PC-9 (cell line): Measurements from ENCODE around the gene RFWD3. TPM values are rescaled to one million over a fixed set of nuclear protein-coding genes. Genes with fewer than 3 reads are reported as not detected.
A peak's percentile ranks its signal among the peaks of the same experiment; 100 is the strongest.

ENCODE experiments used
- BruUV-seq: library from RNA; stranded (reverse); fragments of 400-500 nt; replicated peaks from 2 replicates; lab custom pipeline; 2021; lab: Mats Ljungman, UMichigan
- CTCF ChIA-PET: fragments of 300-600 bp; sonication (Branson Sonifier 250); formaldehyde crosslinking; loops from one replicate; lab custom pipeline; 2022; ENCODE audit warnings: antibody characterized with exemption; lab: Charles Lee
- POLR2A ChIA-PET: fragments of 300-600 bp; sonication (Branson Sonifier 250); formaldehyde crosslinking; loops from one replicate; lab custom pipeline; 2022; ENCODE audit warnings: antibody characterized with exemption; ENCODE audit not compliant: unreplicated experiment; lab: Charles Lee
- DNase-seq, 2 experiments: peaks; one replicate each; pipeline versions ENCODE4 v3.0.0 to v3.0.0-alpha.2; 2015 to 2022; ENCODE audit warnings: mixed read lengths in 1 of 2
- H2AFZ ChIP-seq: fragments of 200-600 bp; sonication (generic); 2 replicates; pipeline ENCODE4 v1.8.1; 2017; ENCODE audit warnings: antibody characterized with exemption
- H3F3A ChIP-seq: fragments of 200-600 bp; sonication (generic); 2 replicates; pipeline ENCODE4 v1.8.1; 2017; ENCODE audit warnings: antibody characterized with exemption, mild to moderate bottlenecking, low read depth; ENCODE audit not compliant: insufficient read depth
- H3K27ac ChIP-seq: fragments of 200-600 bp; sonication (generic); 2 replicates; pipeline ENCODE4 v1.6.1; 2016; ENCODE audit warnings: mixed run types
- H3K27me3 ChIP-seq: fragments of 200-600 bp; sonication (generic); 2 replicates; pipeline ENCODE4 v1.6.1; 2016; ENCODE audit warnings: low read depth, mixed run types; ENCODE audit not compliant: insufficient read depth
- H3K36me3 ChIP-seq: fragments of 200-600 bp; sonication (generic); 2 replicates; pipeline ENCODE4 v1.6.1; 2016; ENCODE audit warnings: low read depth, mixed run types
- H3K4me1 ChIP-seq: fragments of 200-600 bp; sonication (generic); replicated peaks from 2 replicates; pipeline ENCODE4 v1.6.1; 2016; ENCODE audit warnings: mixed run types; ENCODE audit not compliant: insufficient read depth
- H3K4me2 ChIP-seq: fragments of 200-600 bp; sonication (generic); 2 replicates; pipeline ENCODE4 v1.6.1; 2017; ENCODE audit warnings: mixed run types
- H3K4me3 ChIP-seq: fragments of 200-600 bp; sonication (generic); 2 replicates; pipeline ENCODE4 v1.6.1; 2016; ENCODE audit warnings: mixed run types
- H3K79me2 ChIP-seq: fragments of 200-600 bp; sonication (generic); 2 replicates; pipeline ENCODE4 v1.6.1; 2017; ENCODE audit warnings: low read depth, mixed run types
- H3K9me2 ChIP-seq: fragments of 200-600 bp; sonication (generic); 2 replicates; pipeline ENCODE4 v1.8.1; 2017; ENCODE audit warnings: mild to moderate bottlenecking; ENCODE audit not compliant: insufficient read depth
- H3K9me3 ChIP-seq: fragments of 200-600 bp; sonication (generic); 2 replicates; pipeline ENCODE4 v1.8.1; 2016; ENCODE audit warnings: low read depth; ENCODE audit not compliant: insufficient read depth
- H4K20me1 ChIP-seq: fragments of 200-600 bp; sonication (generic); 2 replicates; pipeline ENCODE4 v1.8.1; 2017; ENCODE audit not compliant: insufficient read depth
- CTCF ChIP-seq: fragments of 200-600 bp; sonication (generic); conservative IDR thresholded peaks from 2 replicates; pipeline ENCODE4 v1.6.1; 2017; ENCODE audit warnings: mixed run types, antibody characterized with exemption, mild to moderate bottlenecking, moderate library complexity
- EZH2 ChIP-seq: fragments of 200-600 bp; sonication (generic); IDR thresholded peaks from 2 replicates; pipeline ENCODE4 v1.8.0; 2017; ENCODE audit warnings: antibody characterized with exemption, low read depth
- intact Hi-C: fragments of 100-400 bp; cut with micrococcal nuclease; formaldehyde crosslinking; loops from one replicate; pipeline ENCODE4 v1.10.0; 2022; ENCODE audit not compliant: unreplicated experiment
- total RNA-seq: library from RNA; stranded (reverse); gene quantifications from 2 replicates; pipeline ENCODE4 v1.2.3, GENCODE V29; 2021

RFWD3 gene
- total RNA-seq, 1 experiment from 2014 or later, result 49.5 TPM

DNA sequence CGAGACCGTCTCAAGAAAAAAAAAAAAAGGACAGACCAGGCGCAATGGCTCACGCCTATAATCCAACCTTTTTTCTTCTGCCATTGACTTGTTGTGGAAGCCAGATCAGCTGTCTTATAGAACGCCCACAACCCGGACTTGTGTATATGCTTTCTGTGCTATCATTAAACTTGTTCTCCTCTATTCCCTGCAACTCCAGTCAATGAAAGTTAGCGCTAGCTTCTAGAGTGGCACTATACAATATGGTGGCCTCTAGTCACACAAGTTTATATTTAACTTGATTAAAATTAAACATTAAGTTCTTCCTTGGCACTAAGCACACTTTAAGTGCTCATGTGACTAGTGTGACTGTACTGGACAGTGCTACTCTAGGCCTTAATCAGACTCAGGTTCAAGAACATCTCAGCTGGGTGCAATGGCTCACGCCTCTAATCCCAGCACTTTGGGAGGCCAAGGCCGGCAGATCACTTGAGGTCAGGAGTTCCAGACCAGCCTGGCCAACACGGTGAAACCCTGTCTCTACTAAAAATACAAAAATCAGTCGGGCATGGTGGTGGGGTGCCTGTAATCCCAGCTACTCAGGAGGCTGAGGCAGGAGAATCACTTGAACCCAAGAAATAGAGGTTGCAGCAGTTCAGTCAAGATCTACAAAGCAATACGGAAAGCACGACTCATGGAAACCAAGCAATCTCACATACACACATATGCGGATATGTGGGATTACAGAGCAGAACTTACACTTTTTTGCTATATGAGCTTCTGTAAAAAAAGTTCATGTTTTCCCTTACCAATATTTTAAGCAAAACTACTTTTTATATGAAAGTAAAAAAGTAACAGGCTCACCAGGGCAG, 41.0 kb downstream of the RFWD3 start:
- Histone ChIP-seq H3K36me3 (peaks cover 34% of the 10 kb centered on the region), H4K20me1 (peaks cover 4% of the 10 kb centered on the region), H2AFZ (no peak overlapping the region), H3K9me2 (no peaks in the 10 kb centered on the region), H3K4me2 (no peak overlapping the region), H3K79me2 (no peaks in the 10 kb centered on the region), H3K27me3 (no peaks in the 10 kb centered on the region), H3F3A (peaks cover 9% of the 10 kb centered on the region; the same call in 1 of the 2 replicates), H3K9me3 (no peaks in the 10 kb centered on the region), H3K4me1 (no peaks in the 10 kb centered on the region), H3K4me3 (no peak overlapping the region), H3K27ac (no peak overlapping the region)
- ChIA-PET CTCF (no interaction called here), POLR2A (no interaction called here)
- no TSS peak for BruUV-seq
- intact Hi-C loops, result no loop called here
- no peak for DNase-seq
- no peak for TF ChIP-seq CTCF

GRCh38 chr16:74623839-74624235, 42.8 kb downstream of the RFWD3 start:
- no peak overlapping the region for H2AFZ ChIP-seq
- no peak overlapping the region for H3K4me2 ChIP-seq
- intact Hi-C loops, result no loop called here
- BruUV-seq, result no TSS peak
- ChIA-PET POLR2A (no interaction called here), CTCF (no interaction called here)
- TF ChIP-seq CTCF, result no peak
- no peak for TF ChIP-seq EZH2
- no peaks in the 10 kb centered on the region for H3K27me3 ChIP-seq
- no peak overlapping the region for H3K4me3 ChIP-seq
- H3K4me1 ChIP-seq, result no peaks in the 10 kb centered on the region
- H3K9me3 ChIP-seq, result no peaks in the 10 kb centered on the region
- no peak for DNase-seq
- no peak overlapping the region for H3K27ac ChIP-seq
- peaks cover 20% of the 10 kb centered on the region for H3K36me3 ChIP-seq
- peaks cover 13% of the 10 kb centered on the region; the same call in 1 of the 2 replicates for H3F3A ChIP-seq
- H4K20me1 ChIP-seq, result peaks cover 4% of the 10 kb centered on the region
- no peaks in the 10 kb centered on the region for H3K9me2 ChIP-seq
- H3K79me2 ChIP-seq, result no peaks in the 10 kb centered on the region

DNA sequence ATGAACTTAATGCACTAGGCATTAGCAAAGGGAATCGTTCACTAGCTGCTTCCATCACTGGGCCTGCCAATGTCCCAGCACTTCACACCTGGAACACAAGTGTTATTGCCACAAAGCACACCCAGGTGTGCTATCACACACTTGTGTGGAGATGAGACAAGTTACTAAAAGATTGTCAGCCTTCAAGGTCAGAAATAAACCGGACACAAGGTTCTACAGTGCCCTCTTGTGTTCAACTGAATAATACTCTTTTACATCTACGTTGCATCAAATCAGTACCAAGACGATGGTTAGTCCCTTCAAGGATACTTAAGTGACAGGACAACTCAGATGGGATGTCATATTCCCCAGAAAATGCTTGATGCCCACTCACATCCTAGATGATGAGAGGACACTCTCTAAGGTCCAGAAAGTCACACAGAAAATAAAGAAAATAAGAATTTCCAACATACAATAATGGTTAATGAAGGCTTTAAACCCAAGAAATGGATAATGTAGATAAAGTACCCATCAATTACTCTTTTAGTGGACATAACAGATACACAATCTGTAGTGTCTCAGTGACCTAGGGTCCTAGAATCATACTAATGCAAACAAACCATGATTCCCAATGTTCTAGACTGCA, 43.4 kb downstream of the RFWD3 start:
- DNase-seq, result no peak
- Histone ChIP-seq H3K36me3 (peaks cover 19% of the 10 kb centered on the region), H3K27ac (no peak overlapping the region), H3K9me2 (no peaks in the 10 kb centered on the region), H3K79me2 (no peaks in the 10 kb centered on the region), H3F3A (peaks cover 14% of the 10 kb centered on the region; the same call in 1 of the 2 replicates), H2AFZ (no peak overlapping the region), H3K27me3 (no peaks in the 10 kb centered on the region), H3K4me1 (no peaks in the 10 kb centered on the region), H3K9me3 (no peaks in the 10 kb centered on the region), H4K20me1 (peaks cover 4% of the 10 kb centered on the region), H3K4me2 (no peak overlapping the region), H3K4me3 (no peak overlapping the region)
- no TSS peak for BruUV-seq
- CTCF ChIA-PET, result no interaction called here
- intact Hi-C loops, result no loop called here
- POLR2A ChIA-PET, result no interaction called here
- TF ChIP-seq EZH2 (no peak), CTCF (peak; percentile 74)
